GM18951 (cell line): ENCODE data around the gene FBRSL1.

ENCODE experiments used
- POLR2A ChIP-seq: IDR thresholded peaks from 4 replicates; pipeline ENCODE4 v1.6.1; 2011; ENCODE audit warnings: mild to moderate bottlenecking; ENCODE audit not compliant: insufficient read length, insufficient read depth; ENCODE audit errors: extremely low read depth
- in situ Hi-C: fragments of 300-500 bp; cut with MboI; formaldehyde crosslinking; loops from one replicate; pipeline ENCODE4 v1.12.0; 2022; ENCODE audit warnings: low sequenced_read_pairs, mixed read lengths, inconsistent platforms; ENCODE audit not compliant: unreplicated experiment

FBRSL1 gene

GRCh38 chr12:132487311-132487741 is 2.6 kb upstream of the FBRSL1 start:
- in situ Hi-C loops = no loop called here
- no peak for TF ChIP-seq POLR2A

DNA sequence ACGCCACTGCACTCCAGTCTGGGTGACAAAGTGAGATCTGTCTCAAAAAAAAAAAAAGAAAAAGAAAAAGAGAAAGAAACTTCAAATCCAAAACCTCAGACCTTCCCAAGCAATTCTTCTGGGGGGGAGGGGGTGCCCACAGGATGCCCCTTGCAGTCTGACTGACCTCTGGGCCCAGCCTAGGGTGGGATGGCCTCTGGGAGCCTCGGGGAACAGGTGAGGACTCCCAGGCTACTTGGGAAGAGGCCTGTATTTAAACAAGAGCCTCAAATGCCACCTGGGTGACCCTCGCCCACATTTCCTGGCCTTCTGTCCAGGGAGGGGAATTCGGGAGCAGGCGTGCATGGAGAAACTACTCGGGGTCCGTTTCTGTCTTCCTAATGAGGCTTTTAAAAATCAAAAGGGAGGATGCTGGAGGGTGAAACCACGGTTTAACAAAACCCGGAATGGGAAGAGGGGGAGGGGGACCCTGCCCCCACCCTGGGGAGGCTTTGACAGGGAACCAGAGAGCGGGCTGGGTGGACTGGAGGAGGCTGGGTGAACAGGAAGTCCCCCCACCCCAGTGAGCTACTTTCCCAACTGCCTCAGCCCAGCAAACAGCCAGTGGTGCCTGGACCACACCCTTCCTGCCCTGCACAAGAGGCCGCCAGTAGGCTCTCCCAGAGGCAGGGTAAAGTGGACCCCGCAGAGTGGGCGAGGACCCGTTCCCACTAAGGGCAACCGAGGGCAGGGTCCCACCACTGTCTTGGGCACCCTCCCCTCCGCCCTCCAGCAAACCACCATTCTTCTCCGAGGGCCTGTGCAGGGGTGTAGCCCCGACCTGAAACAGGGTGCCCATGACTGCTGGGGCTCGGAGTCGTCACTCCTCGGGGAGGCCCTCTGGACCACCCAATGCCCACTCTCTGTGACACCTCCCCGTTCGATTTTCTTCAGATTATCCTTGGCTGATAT is 1.5 kb upstream of the FBRSL1 start:
- in situ Hi-C loops = no loop called here
- TF ChIP-seq POLR2A = no peak

GRCh38 chr12:132489078-132489601 is 811 bp upstream of the FBRSL1 start:
- in situ Hi-C loops = no loop called here

GRCh38 chr12:132490422-132491137 is 629 bp downstream of the FBRSL1 start:
- TF ChIP-seq POLR2A = no peak
- in situ Hi-C loops = no loop called here

More at GRCh38 chr12:132489078-132489601, 811 bp upstream of the FBRSL1 start:
- TF ChIP-seq POLR2A = no peak

GRCh38 chr12:132491138-132491663 is 1.2 kb downstream of the FBRSL1 start:
- no peak for TF ChIP-seq POLR2A
- in situ Hi-C loops = no loop called here

- in situ Hi-C loops = no loop called here
- no peak for TF ChIP-seq POLR2A
Observed at GRCh38 chr12:132491761-132492378, 1.9 kb downstream of the FBRSL1 start.

DNA sequence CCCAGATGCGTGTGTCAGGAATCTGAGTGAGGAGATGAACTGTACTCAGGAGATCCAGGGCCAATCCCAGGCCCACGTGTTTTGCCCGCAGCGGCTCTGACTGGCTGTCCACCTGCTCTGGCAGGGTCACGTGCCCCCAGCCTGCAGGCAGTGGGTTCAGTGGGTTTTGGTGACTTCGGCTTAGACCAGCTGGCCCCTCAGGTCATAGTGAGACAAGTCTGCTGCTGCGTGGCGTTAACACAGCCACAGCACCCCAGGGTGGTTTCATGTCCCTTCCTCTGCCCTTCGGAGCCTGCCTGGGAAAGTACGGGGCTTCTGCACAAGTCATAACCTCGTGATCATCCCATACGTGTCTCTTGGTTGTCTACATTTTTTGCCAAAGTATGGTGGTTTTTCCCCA is 2.6 kb downstream of the FBRSL1 start:
- in situ Hi-C loops = no loop called here
- no peak for TF ChIP-seq POLR2A

DNA sequence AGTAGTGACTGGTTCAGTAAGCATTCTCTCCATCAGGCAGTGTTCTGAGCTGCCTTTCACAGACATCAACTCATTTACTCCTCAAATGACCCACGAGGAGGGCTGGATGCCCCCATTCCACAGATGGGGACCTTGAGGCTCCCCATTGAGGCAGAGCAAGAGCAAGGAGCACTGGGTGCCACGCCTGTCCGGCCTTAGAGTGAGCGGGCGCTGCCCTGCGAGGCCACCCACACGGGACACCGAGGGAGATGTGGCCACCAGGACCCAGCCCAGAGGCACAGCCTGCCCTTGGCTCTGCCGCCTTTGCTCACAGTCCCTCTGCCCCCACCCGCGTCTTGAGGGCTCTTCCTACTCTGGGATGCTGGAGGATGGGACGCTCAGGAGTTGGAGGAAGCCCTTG is 3.0 kb downstream of the FBRSL1 start:
- no peak for TF ChIP-seq POLR2A
- in situ Hi-C loops = no loop called here

GRCh38 chr12:132493482-132494178 is 3.7 kb downstream of the FBRSL1 start:
- in situ Hi-C loops = no loop called here
- TF ChIP-seq POLR2A = no peak

- in situ Hi-C loops = no loop called here
- no peak for TF ChIP-seq POLR2A
Observed at GRCh38 chr12:132494294-132495164, 4.6 kb downstream of the FBRSL1 start.

DNA sequence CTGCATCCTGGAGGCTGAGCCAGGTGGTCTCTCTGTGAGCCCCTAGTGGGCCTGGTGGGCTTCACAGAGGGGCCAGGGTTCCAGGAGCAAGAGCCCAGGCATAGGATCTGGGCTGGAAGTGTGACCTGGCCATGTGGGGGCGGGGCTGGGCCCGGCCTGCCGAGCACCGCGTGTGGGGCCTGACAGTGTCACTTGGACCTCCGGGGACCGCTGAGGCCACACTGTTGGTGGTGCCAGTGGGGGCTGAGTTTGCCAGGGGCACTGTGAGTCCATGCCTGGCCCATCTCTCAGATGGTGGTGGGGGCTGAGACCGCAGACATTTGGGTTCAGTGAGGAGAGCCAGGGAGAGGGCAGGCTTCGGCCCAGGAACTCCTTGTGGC is 5.2 kb downstream of the FBRSL1 start:
- in situ Hi-C loops = no loop called here
- no peak for TF ChIP-seq POLR2A

DNA sequence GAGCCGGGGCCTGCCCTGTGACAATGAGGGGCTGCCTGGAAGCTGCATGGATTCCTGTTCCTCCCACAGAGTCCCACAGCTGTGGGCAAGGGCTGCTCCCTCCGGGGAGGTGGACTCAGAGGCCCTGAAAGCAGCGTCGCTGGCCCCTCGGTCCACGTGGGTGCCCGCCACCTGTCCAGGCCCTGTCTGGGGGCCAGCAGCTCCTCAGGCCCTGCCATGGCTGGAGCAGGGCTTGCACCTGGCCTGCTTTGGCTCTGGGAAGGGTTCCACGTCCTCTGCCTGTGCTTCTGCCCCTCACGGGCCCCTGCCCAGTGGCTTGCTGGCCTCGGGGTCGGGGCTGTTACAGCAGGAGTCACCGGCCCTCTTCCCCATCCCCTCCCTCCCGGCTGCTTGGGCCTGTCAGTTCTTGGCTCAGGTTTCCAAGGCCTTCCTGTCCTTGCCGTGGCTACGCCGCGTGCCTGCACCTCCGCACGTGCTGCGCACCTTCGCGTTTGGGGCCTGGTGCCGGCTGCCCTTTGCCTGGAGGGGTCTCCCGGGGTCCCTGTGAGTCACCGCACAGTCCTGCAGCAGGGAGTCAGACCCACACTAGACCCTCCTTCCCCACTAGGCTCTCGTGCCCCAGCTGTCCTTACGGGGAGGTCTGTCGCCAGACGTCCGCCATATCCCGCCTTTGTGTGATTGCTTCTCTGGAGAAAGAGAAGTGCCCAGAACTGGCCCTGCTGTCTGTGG is 5.8 kb downstream of the FBRSL1 start:
- in situ Hi-C loops = no loop called here
- no peak for TF ChIP-seq POLR2A
